Measurements from ENCODE around the gene MYO5A.

DNA sequence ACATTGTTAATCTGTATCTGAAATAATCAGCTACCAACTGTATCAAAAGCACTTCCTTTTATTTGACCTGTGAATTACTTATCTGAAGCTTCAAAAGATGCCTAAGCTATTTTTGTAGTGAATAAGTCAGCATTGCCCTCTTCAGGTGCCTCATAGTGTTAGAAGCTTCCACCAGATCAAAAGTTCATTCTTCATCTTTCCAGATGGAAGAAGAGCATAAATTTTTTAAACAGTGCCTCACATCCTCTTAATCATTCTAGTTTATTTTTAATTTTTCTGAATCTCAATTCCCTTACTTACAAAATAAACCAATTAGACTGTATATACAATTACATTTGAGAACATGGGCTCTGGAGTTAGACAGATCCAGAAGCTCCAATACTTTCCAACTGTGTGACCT lies 65.0 kb downstream of the MYO5A start:
- TF ChIP-seq FOXP2 (optimal IDR thresholded peaks at IDR 0.05; ENCODE audit: borderline replicate concordance, extremely low read depth, extremely low read length, insufficient read depth) (no peak), TAF1 (IDR thresholded peaks at IDR 0.05; ENCODE audit: borderline replicate concordance, insufficient read depth, low read length) (no peak), POLR2AphosphoS5 (IDR thresholded peaks at IDR 0.05; ENCODE audit: low read depth, low read length) (no peak)
- TF ChIP-seq, protein P1, sequence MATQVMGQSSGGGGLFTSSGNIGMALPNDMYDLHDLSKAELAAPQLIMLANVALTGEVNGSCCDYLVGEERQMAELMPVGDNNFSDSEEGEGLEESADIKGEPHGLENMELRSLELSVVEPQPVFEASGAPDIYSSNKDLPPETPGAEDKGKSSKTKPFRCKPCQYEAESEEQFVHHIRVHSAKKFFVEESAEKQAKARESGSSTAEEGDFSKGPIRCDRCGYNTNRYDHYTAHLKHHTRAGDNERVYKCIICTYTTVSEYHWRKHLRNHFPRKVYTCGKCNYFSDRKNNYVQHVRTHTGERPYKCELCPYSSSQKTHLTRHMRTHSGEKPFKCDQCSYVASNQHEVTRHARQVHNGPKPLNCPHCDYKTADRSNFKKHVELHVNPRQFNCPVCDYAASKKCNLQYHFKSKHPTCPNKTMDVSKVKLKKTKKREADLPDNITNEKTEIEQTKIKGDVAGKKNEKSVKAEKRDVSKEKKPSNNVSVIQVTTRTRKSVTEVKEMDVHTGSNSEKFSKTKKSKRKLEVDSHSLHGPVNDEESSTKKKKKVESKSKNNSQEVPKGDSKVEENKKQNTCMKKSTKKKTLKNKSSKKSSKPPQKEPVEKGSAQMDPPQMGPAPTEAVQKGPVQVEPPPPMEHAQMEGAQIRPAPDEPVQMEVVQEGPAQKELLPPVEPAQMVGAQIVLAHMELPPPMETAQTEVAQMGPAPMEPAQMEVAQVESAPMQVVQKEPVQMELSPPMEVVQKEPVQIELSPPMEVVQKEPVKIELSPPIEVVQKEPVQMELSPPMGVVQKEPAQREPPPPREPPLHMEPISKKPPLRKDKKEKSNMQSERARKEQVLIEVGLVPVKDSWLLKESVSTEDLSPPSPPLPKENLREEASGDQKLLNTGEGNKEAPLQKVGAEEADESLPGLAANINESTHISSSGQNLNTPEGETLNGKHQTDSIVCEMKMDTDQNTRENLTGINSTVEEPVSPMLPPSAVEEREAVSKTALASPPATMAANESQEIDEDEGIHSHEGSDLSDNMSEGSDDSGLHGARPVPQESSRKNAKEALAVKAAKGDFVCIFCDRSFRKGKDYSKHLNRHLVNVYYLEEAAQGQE (IDR thresholded peaks at IDR 0.05; ENCODE audit: insufficient read depth in 1 of 2, low read depth in 2 of 2, low read length in 2 of 2) = no peak

Measured in PFSK-1 (cell line).